ENCODE data around the gene FBXW5.

FBXW5 gene

DNA sequence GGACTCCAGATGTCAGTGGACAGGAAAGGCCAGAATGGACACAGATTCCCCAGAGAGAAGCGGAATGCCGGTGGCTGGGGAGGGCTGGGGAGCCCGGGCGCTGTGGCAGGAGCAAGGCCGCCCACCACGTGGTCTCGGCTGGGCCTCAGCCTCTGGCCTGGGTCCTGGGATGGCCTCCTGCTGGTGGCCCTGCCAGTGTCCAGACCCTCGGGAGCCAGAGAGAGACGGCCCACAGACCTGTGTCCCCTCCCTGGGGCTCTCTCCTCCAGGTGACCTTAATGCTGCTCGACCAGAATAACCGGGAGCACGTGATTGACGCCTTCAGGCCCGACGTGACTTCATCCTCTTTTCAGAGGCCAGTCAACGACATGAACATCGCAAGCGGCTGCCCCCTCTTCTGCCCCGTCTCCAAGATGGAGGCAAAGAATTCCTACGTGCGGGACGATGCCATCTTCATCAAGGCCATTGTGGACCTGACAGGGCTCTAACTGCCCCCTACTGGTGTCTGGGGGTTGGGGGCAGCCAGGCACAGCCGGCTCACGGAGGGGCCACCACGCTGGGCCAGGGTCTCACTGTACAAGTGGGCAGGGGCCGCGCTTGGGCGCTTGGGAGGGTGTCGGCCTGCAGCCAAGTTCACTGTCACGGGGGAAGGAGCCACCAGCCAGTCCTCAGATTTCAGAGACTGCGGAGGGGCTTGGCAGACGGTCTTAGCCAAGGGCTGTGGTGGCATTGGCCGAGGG is 19.0 kb downstream of the FBXW5 start:
- Mint-ChIP-seq H3K27ac (peak overlapping the region; percentile 82), H3K4me1 (peaks cover 12% of the 10 kb centered on the region), H3K9me3 (no peaks in the 10 kb centered on the region), H3K36me3 (peaks cover 90% of the 10 kb centered on the region), H3K4me3 (no peak overlapping the region)
- no peak for DNase-seq (ENCODE audit: low spot score in 2 of 2)
- ATAC-seq = no peak

DNA sequence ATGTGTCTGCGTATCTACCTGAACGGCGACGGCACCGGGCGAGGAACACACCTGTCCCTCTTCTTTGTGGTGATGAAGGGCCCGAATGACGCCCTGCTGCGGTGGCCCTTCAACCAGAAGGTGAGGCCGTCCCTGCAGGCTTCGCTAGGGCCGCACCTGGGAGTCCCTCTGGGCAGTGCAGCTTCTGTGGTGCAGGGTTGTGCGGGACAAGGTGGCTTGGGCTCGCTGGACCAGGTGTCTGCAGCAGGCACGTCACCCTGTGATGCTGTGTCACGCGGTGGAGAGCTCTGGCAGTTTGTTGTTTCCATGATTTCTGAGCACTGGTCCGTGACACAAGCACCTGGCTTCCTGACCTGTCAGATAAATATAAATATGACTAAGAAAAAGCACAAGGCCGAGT is 20.7 kb downstream of the FBXW5 start:
- Mint-ChIP-seq H3K27ac (no peak overlapping the region), H3K4me3 (no peak overlapping the region), H3K9me3 (no peaks in the 10 kb centered on the region), H3K4me1 (peaks cover 10% of the 10 kb centered on the region), H3K36me3 (peaks cover 92% of the 10 kb centered on the region)
- ATAC-seq (no peak), DNase-seq (ENCODE audit: low spot score in 2 of 2) (no peak)

DNA sequence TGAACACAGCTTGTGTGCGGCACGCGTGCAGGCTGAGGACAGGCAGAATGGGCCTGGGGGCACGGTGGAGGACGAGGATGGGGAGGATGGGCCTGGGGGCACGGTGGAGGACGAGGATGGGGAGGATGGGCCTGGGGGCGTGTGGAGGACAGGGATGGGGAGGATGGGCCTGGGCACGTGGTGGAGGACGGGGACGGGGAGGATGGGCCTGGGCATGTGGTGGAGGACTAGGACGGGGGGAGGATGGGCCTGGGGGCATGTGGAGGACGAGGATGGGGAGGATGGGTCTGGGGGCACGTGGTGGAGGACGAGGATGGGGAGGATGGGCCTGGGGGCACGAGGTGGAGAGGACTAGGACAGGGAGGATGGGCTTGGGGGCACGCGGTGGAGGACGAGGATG is 22.0 kb downstream of the FBXW5 start:
- Mint-ChIP-seq H3K36me3 (peaks cover 94% of the 10 kb centered on the region), H3K4me3 (no peak overlapping the region), H3K27ac (peak overlapping the region; percentile 79), H3K4me1 (peaks cover 5% of the 10 kb centered on the region), H3K9me3 (no peaks in the 10 kb centered on the region)
- ATAC-seq (no peak), DNase-seq (ENCODE audit: low spot score in 2 of 2) (no peak)

GRCh38 chr9:136921718-136922117 is 22.8 kb downstream of the FBXW5 start:
- no peaks in the 10 kb centered on the region for H3K9me3 Mint-ChIP-seq
- peaks cover 12% of the 10 kb centered on the region for H3K4me1 Mint-ChIP-seq
- H3K4me3 Mint-ChIP-seq = no peak overlapping the region
- ATAC-seq (no peak), DNase-seq (ENCODE audit: low spot score in 2 of 2) (no peak)
- H3K36me3 Mint-ChIP-seq = peaks cover 95% of the 10 kb centered on the region
- peak overlapping the region; percentile 69 for H3K27ac Mint-ChIP-seq

DNA sequence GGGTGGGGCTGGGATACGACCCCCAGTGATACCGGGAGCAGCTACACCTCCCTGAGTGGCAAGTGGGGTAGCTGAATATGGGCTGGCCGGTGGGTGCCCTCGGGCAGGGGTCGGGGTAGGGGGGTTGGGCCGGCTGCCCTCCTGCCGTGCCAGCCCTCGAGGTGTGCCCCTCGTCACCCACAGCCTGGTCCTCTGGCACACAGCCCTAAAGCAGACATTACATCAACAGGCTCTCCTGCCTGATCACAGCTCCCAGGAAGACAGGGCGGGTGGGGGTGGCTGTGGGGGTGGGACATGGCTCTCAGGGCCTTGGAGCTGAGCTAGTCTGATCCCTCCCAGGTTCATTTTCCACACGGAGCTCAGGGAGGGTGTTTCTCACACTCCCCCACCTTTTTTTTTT is 23.2 kb downstream of the FBXW5 start:
- no peak for DNase-seq (ENCODE audit: low spot score in 2 of 2)
- Mint-ChIP-seq H3K4me3 (no peak overlapping the region), H3K27ac (no peak overlapping the region), H3K9me3 (no peaks in the 10 kb centered on the region), H3K4me1 (peaks cover 13% of the 10 kb centered on the region), H3K36me3 (peaks cover 95% of the 10 kb centered on the region)
- no peak for ATAC-seq

DNA sequence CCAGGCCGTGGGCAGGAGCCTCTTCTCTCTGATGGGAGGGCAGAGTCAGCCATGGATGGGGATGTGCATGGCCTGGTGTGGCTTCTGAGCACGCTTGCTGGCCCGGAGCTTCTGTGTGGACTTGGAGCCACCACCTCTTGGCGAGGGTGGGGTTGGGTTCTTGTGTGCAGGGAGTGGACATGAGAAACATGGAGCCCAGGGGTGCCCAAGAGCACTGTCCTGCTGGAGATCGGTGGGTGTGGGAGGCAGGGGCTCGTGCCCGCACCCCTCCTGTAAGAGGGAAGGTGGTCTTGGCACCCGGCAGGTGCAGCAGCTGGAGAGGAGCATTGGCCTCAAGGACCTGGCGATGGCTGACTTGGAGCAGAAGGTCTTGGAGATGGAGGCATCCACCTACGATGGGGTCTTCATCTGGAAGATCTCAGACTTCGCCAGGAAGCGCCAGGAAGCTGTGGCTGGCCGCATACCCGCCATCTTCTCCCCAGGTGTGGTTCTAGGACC is 23.8 kb downstream of the FBXW5 start:
- Mint-ChIP-seq H3K4me3 (no peak overlapping the region), H3K27ac (peak overlapping the region; percentile 71), H3K4me1 (peaks cover 18% of the 10 kb centered on the region), H3K9me3 (no peaks in the 10 kb centered on the region), H3K36me3 (peaks cover 95% of the 10 kb centered on the region)
- no peak for DNase-seq (ENCODE audit: low spot score in 2 of 2)
- no peak for ATAC-seq

DNA sequence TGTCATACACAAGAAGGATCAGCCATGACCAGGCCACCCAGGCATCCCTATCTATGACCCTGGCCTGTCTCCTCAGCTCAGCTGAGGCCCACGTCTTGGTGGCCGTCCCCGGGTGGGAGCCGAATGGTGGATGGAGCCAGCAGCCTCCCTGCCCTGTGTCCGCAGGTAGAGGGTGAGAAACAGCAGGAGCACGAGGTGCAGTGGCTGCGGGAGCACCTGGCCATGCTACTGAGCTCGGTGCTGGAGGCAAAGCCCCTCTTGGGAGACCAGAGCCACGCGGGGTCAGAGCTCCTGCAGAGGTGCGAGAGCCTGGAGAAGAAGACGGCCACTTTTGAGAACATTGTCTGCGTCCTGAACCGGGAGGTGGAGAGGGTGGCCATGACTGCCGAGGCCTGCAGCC is 24.5 kb downstream of the FBXW5 start:
- H3K36me3 Mint-ChIP-seq = peaks cover 95% of the 10 kb centered on the region
- no peak overlapping the region for H3K4me3 Mint-ChIP-seq

DNA sequence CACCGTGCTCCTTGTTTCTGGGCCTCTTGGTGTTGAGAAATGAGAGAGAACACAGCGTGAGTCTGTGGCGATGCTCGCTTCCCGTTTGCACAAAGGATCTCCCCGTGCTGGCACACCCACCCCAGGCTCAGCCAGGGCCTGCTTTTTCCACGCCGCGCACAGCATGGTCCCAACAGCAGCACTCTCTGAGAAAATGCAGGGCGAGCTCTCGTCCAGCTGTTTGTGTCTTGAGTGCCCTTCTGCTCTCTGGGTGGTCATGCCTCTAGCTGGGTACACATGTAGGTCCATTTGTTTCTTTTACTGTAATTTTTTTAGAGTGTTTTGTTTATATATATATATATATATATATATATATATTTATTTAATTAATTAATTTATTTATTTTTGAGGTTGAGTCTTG is 26.6 kb downstream of the FBXW5 start:
- Mint-ChIP-seq H3K4me3 (no peak overlapping the region), H3K36me3 (peaks cover 95% of the 10 kb centered on the region), H3K27ac (no peak overlapping the region), H3K9me3 (no peaks in the 10 kb centered on the region), H3K4me1 (peaks cover 20% of the 10 kb centered on the region)
- DNase-seq (ENCODE audit: low spot score in 2 of 2) (no peak), ATAC-seq (no peak)

More for the DNA sequence above, 24.5 kb downstream of the FBXW5 start:
- DNase-seq (ENCODE audit: low spot score in 2 of 2) (no peak), ATAC-seq (no peak)
- Mint-ChIP-seq H3K27ac (peak overlapping the region; percentile 71), H3K4me1 (peaks cover 20% of the 10 kb centered on the region), H3K9me3 (no peaks in the 10 kb centered on the region)

- Mint-ChIP-seq H3K36me3 (peaks cover 97% of the 10 kb centered on the region), H3K9me3 (no peaks in the 10 kb centered on the region), H3K4me1 (peaks cover 20% of the 10 kb centered on the region), H3K27ac (peak overlapping the region; percentile 89), H3K4me3 (no peak overlapping the region)
- peak; percentile 88 for ATAC-seq
- no peak for DNase-seq (ENCODE audit: low spot score in 2 of 2)
Measured at GRCh38 chr9:136916330-136917184, 28.0 kb downstream of the FBXW5 start.

GRCh38 chr9:136915632-136916329 is 28.8 kb downstream of the FBXW5 start:
- H3K4me1 Mint-ChIP-seq = peaks cover 20% of the 10 kb centered on the region
- no peaks in the 10 kb centered on the region for H3K9me3 Mint-ChIP-seq
- peaks cover 100% of the 10 kb centered on the region for H3K36me3 Mint-ChIP-seq
- H3K27ac Mint-ChIP-seq = peak overlapping the region; percentile 89
- no peak for DNase-seq (ENCODE audit: low spot score in 2 of 2)
- H3K4me3 Mint-ChIP-seq = no peak overlapping the region
- peak; percentile 58 for ATAC-seq

GRCh38 chr9:136913701-136914438 is 30.7 kb downstream of the FBXW5 start:
- no peaks in the 10 kb centered on the region for H3K9me3 Mint-ChIP-seq
- peaks cover 20% of the 10 kb centered on the region for H3K4me1 Mint-ChIP-seq
- H3K36me3 Mint-ChIP-seq = peaks cover 100% of the 10 kb centered on the region
- H3K27ac Mint-ChIP-seq = peak overlapping the region; percentile 56
- DNase-seq (ENCODE audit: low spot score in 2 of 2) = no peak
- H3K4me3 Mint-ChIP-seq = no peak overlapping the region
- no peak for ATAC-seq

DNA sequence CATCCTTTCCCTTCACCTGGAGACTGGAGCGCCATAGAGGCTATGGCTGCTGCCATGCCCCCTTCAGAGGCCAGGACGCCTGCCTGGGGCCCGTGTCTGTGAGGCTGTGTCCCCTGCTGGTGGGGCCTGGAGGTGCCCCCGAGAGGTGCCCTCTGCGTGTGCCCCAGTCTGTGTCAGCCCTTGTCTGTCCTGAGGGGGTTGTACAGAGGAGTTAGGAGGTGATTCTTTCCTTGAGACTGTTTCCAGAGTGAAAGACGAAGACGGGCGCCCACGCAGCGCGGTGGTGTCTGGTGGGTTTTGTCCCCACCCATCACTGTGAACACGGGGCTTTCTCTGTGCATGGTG is 33.7 kb downstream of the FBXW5 start:
- ATAC-seq (peak; percentile 52), DNase-seq (ENCODE audit: low spot score in 2 of 2) (no peak)
- Mint-ChIP-seq H3K4me1 (peaks cover 10% of the 10 kb centered on the region), H3K27ac (no peak overlapping the region), H3K4me3 (no peak overlapping the region), H3K36me3 (peaks cover 100% of the 10 kb centered on the region), H3K9me3 (no peaks in the 10 kb centered on the region)

GRCh38 chr9:136910197-136910900 is 34.2 kb downstream of the FBXW5 start:
- DNase-seq (ENCODE audit: low spot score in 2 of 2) (no peak), ATAC-seq (no peak)
- no peak overlapping the region for H3K27ac Mint-ChIP-seq
- H3K9me3 Mint-ChIP-seq = no peaks in the 10 kb centered on the region
- peaks cover 9% of the 10 kb centered on the region for H3K4me1 Mint-ChIP-seq
- peaks cover 100% of the 10 kb centered on the region for H3K36me3 Mint-ChIP-seq
- no peak overlapping the region for H3K4me3 Mint-ChIP-seq
